Measurements from ENCODE around the gene NLGN1. TPM values are rescaled to one million over a fixed set of nuclear protein-coding genes. Genes with fewer than 3 reads are reported as not detected.

Gene NLGN1
- total RNA-seq, 1 donor from 2014 or later: 50.2 TPM

- Mint-ChIP-seq H3K36me3 (ENCODE audit: unreplicated experiment) (no peaks in the 10 kb centered on the region), H3K4me1 (ENCODE audit: low read depth, unreplicated experiment) (no peaks in the 10 kb centered on the region), H3K27me3 (ENCODE audit: unreplicated experiment) (no peaks in the 10 kb centered on the region), H3K9me3 (ENCODE audit: unreplicated experiment) (no peaks in the 10 kb centered on the region), H3K27ac (ENCODE audit: unreplicated experiment) (no peak overlapping the region), H3K4me3 (ENCODE audit: unreplicated experiment) (no peak overlapping the region)
- no peak for DNase-seq
- no peak for TF ChIP-seq CTCF (IDR thresholded peaks at IDR 0.05; ENCODE audit: partially characterized antibody, unreplicated experiment)
Observed at GRCh38 chr3:174198199-174198598, 800.7 kb downstream of the NLGN1 start.

- DNase-seq: no peak
- H3K27me3 Mint-ChIP-seq (ENCODE audit: unreplicated experiment): no peaks in the 10 kb centered on the region
- no peaks in the 10 kb centered on the region for H3K4me1 Mint-ChIP-seq (ENCODE audit: low read depth, unreplicated experiment)
- H3K27ac Mint-ChIP-seq (ENCODE audit: unreplicated experiment): no peak overlapping the region
- H3K36me3 Mint-ChIP-seq (ENCODE audit: unreplicated experiment): no peaks in the 10 kb centered on the region
- no peaks in the 10 kb centered on the region for H3K9me3 Mint-ChIP-seq (ENCODE audit: unreplicated experiment)
- no peak overlapping the region for H3K4me3 Mint-ChIP-seq (ENCODE audit: unreplicated experiment)
- TF ChIP-seq CTCF (IDR thresholded peaks at IDR 0.05; ENCODE audit: partially characterized antibody, unreplicated experiment): no peak
Observed at GRCh38 chr3:174199696-174200095, 802.2 kb downstream of the NLGN1 start.

GRCh38 chr3:174202116-174202515 is 804.6 kb downstream of the NLGN1 start:
- DNase-seq: no peak
- H3K9me3 Mint-ChIP-seq (ENCODE audit: unreplicated experiment): no peaks in the 10 kb centered on the region
- H3K4me3 Mint-ChIP-seq (ENCODE audit: unreplicated experiment): no peak overlapping the region
- peaks cover 1% of the 10 kb centered on the region for H3K4me1 Mint-ChIP-seq (ENCODE audit: low read depth, unreplicated experiment)
- no peak overlapping the region for H3K27ac Mint-ChIP-seq (ENCODE audit: unreplicated experiment)
- H3K36me3 Mint-ChIP-seq (ENCODE audit: unreplicated experiment): no peaks in the 10 kb centered on the region
- H3K27me3 Mint-ChIP-seq (ENCODE audit: unreplicated experiment): no peaks in the 10 kb centered on the region
- TF ChIP-seq CTCF (IDR thresholded peaks at IDR 0.05; ENCODE audit: partially characterized antibody, unreplicated experiment): no peak

- Mint-ChIP-seq H3K36me3 (ENCODE audit: unreplicated experiment) (no peaks in the 10 kb centered on the region), H3K9me3 (ENCODE audit: unreplicated experiment) (no peaks in the 10 kb centered on the region), H3K27me3 (ENCODE audit: unreplicated experiment) (no peaks in the 10 kb centered on the region), H3K4me3 (ENCODE audit: unreplicated experiment) (no peak overlapping the region), H3K4me1 (ENCODE audit: low read depth, unreplicated experiment) (peaks cover 1% of the 10 kb centered on the region), H3K27ac (ENCODE audit: unreplicated experiment) (no peak overlapping the region)
- no peak for TF ChIP-seq CTCF (IDR thresholded peaks at IDR 0.05; ENCODE audit: partially characterized antibody, unreplicated experiment)
- DNase-seq: no peak
Observed at GRCh38 chr3:174202561-174202960, 805.0 kb downstream of the NLGN1 start.

- H3K27me3 Mint-ChIP-seq (ENCODE audit: unreplicated experiment): no peaks in the 10 kb centered on the region
- no peaks in the 10 kb centered on the region for H3K36me3 Mint-ChIP-seq (ENCODE audit: unreplicated experiment)
- no peak for DNase-seq
- H3K4me1 Mint-ChIP-seq (ENCODE audit: low read depth, unreplicated experiment): peaks cover 1% of the 10 kb centered on the region
- H3K4me3 Mint-ChIP-seq (ENCODE audit: unreplicated experiment): no peak overlapping the region
- no peaks in the 10 kb centered on the region for H3K9me3 Mint-ChIP-seq (ENCODE audit: unreplicated experiment)
- no peak for TF ChIP-seq CTCF (IDR thresholded peaks at IDR 0.05; ENCODE audit: partially characterized antibody, unreplicated experiment)
- H3K27ac Mint-ChIP-seq (ENCODE audit: unreplicated experiment): no peak overlapping the region
Observed at GRCh38 chr3:174204765-174205164, 807.2 kb downstream of the NLGN1 start.
